HepG2 (cell line): ENCODE results near the gene GLIS1. TPM values are rescaled to one million over a fixed set of nuclear protein-coding genes. Genes with fewer than 3 reads are reported as not detected.

Source experiments
- CHD4 ChIP-seq: fragments of 200-600 bp; sonication (generic); IDR thresholded peaks from 2 replicates; pipeline ENCODE4 v1.7.0; 2017; ENCODE audit warnings: mild to moderate bottlenecking, low read length, borderline replicate concordance
- FOXC1 ChIP-seq: sonication (generic); formaldehyde crosslinking; IDR thresholded peaks from 2 replicates; pipeline ENCODE4 v1.8.0; 2022; ENCODE audit warnings: mild to moderate bottlenecking, missing genetic modification reagents, borderline replicate concordance
- MED1 ChIP-seq: sonication (generic); formaldehyde crosslinking; IDR thresholded peaks from 2 replicates; pipeline ENCODE4 v1.4.0; 2020; ENCODE audit warnings: missing genetic modification reagents
- MXD4 ChIP-seq: IDR thresholded peaks from 2 replicates; pipeline ENCODE4 v1.6.1; 2016; ENCODE audit warnings: mild to moderate bottlenecking, missing biosample characterization, missing genetic modification reagents
- SETDB1 ChIP-seq: sonication (generic); formaldehyde crosslinking; IDR thresholded peaks from 2 replicates; pipeline ENCODE4 v1.5.1; 2020; ENCODE audit warnings: missing genetic modification reagents, mild to moderate bottlenecking, borderline replicate concordance
- SRY ChIP-seq: sonication (generic); formaldehyde crosslinking; IDR thresholded peaks from 2 replicates; pipeline ENCODE4 v1.8.0; 2022; ENCODE audit warnings: mild to moderate bottlenecking, missing genetic modification reagents
- ZNF674 ChIP-seq: sonication (generic); formaldehyde crosslinking; IDR thresholded peaks from 2 replicates; pipeline ENCODE4 v1.5.0; 2020; ENCODE audit warnings: low read depth, mild to moderate bottlenecking, missing genetic modification reagents
- polyA plus RNA-seq, 8 experiments: library from polyadenylated mRNA; depleted of rRNA in 3 of 8; stranded (reverse) in 7 of 8; unstranded in 1 of 8; fragments of >200 nt; fragmentation: Illumina TruSeq in 4 of 8; extraction: Trizol in 4 of 8; gene quantifications; 2 replicates each; pipeline versions ENCODE4 v1.2.1 to v1.2.3, GENCODE V29; 2011 to 2016; ENCODE audit warnings: low read depth in 4 of 8, missing spikeins in 1 of 8, mixed read lengths in 1 of 8; ENCODE audit not compliant: insufficient read depth in 1 of 8
- total RNA-seq, 5 experiments: library from RNA; depleted of rRNA; stranded (reverse); fragments of >200 nt; fragmentation: Illumina TruSeq; extraction: Trizol; gene quantifications; 2 replicates each; pipeline ENCODE4 v1.2.3, GENCODE V29; 2016; ENCODE audit warnings: low read depth in 1 of 5
- TF ChIP-seq, protein P1 (sequence below): sonication (generic); formaldehyde crosslinking; IDR thresholded peaks from 2 replicates; pipeline ENCODE4 v1.5.0; 2020; ENCODE audit warnings: mild to moderate bottlenecking, missing genetic modification reagents
- TF ChIP-seq, protein P2 (sequence below): sonication (generic); formaldehyde crosslinking; IDR thresholded peaks from 2 replicates; pipeline ENCODE4 v1.5.0; 2020; ENCODE audit warnings: mild to moderate bottlenecking, missing genetic modification reagents, borderline replicate concordance
- TF ChIP-seq, protein P3 (sequence below): sonication (generic); formaldehyde crosslinking; IDR thresholded peaks from 2 replicates; pipeline ENCODE4 v1.5.1; 2020; ENCODE audit warnings: mild to moderate bottlenecking, missing genetic modification reagents

Gene GLIS1
- total and polyA plus RNA-seq, 2 of the 13 experiments (the other 11 are each of a cell fraction or from before 2014, with no cell fraction given): 0.03 TPM; not detected in 1

DNA sequence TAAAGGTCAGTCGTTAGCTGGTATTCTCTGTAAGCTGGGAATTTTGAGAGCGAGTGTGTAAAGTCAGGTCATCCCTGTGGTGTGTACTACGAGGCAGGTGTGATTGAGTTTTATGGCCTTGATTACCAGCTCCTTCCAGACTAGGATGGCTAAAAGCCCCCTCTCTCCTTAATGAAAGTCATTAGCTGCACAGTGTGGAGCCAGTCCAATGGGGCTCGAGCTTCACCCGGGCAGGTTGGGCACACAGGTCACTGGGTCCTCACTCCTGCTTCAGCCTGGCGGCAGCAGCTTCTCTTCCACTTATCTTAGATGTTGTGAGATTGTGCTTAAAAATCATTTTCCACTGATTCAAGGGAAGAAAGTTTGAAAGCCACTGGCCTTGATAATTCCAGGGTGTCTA is 276.8 kb downstream of the GLIS1 start (continued):
- TF ChIP-seq, protein P1, sequence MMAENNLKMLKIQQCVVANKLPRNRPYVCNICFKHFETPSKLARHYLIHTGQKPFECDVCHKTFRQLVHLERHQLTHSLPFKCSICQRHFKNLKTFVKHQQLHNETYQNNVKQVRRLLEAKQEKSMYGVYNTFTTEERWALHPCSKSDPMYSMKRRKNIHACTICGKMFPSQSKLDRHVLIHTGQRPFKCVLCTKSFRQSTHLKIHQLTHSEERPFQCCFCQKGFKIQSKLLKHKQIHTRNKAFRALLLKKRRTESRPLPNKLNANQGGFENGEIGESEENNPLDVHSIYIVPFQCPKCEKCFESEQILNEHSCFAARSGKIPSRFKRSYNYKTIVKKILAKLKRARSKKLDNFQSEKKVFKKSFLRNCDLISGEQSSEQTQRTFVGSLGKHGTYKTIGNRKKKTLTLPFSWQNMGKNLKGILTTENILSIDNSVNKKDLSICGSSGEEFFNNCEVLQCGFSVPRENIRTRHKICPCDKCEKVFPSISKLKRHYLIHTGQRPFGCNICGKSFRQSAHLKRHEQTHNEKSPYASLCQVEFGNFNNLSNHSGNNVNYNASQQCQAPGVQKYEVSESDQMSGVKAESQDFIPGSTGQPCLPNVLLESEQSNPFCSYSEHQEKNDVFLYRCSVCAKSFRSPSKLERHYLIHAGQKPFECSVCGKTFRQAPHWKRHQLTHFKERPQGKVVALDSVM: no peak
- no peak for TF ChIP-seq MXD4
- no peak for TF ChIP-seq SRY (CRISPR knock-in tag)
- no peak for TF ChIP-seq FOXC1 (CRISPR knock-in tag)
- no peak for TF ChIP-seq MED1 (CRISPR knock-in tag)
- TF ChIP-seq, protein P2, sequence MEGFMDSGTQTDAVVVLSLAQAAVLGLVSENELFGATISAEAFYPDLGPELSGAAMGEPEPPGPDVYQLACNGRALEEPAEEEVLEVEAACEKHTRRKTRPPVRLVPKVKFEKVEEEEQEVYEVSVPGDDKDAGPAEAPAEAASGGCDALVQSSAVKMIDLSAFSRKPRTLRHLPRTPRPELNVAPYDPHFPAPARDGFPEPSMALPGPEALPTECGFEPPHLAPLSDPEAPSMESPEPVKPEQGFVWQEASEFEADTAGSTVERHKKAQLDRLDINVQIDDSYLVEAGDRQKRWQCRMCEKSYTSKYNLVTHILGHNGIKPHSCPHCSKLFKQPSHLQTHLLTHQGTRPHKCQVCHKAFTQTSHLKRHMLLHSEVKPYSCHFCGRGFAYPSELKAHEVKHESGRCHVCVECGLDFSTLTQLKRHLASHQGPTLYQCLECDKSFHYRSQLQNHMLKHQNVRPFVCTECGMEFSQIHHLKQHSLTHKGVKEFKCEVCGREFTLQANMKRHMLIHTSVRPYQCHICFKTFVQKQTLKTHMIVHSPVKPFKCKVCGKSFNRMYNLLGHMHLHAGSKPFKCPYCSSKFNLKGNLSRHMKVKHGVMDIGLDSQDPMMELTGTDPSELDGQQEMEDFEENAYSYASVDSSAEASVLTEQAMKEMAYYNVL (CRISPR knock-in tag): no peak
- TF ChIP-seq SETDB1 (CRISPR knock-in tag): no peak
- no peak for TF ChIP-seq CHD4
- TF ChIP-seq, protein P3, sequence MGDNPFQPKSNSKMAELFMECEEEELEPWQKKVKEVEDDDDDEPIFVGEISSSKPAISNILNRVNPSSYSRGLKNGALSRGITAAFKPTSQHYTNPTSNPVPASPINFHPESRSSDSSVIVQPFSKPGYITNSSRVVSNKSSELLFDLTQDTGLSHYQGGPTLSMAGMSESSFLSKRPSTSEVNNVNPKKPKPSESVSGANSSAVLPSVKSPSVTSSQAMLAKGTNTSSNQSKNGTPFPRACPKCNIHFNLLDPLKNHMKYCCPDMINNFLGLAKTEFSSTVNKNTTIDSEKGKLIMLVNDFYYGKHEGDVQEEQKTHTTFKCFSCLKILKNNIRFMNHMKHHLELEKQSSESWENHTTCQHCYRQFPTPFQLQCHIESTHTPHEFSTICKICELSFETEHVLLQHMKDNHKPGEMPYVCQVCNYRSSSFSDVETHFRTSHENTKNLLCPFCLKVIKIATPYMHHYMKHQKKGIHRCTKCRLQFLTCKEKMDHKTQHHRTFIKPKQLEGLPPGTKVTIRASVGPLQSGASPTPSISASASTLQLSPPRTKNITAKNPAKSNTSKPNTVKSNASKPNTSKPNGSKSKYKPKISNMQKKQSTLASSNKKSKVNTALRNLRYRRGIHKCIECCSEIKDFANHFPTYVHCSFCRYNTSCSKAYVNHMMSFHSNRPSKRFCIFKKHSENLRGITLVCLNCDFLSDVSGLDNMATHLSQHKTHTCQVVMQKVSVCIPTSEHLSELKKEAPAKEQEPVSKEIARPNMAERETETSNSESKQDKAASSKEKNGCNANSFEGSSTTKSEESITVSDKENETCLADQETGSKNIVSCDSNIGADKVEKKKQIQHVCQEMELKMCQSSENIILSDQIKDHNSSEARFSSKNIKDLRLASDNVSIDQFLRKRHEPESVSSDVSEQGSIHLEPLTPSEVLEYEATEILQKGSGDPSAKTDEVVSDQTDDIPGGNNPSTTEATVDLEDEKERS (CRISPR knock-in tag): no peak
- no peak for TF ChIP-seq ZNF674 (CRISPR knock-in tag)
